HCT116 (cell line): ENCODE measurements around the gene DDR2.

Source experiments
- CEBPB ChIP-seq: IDR thresholded peaks from 2 replicates; pipeline ENCODE4 v1.6.1; 2012; ENCODE audit warnings: low read depth
- CTCF ChIP-seq, 3 experiments: fragments of 200-600 bp in 1 of 3; sonication (generic) in 1 of 3; IDR thresholded peaks in 2 of 3; conservative IDR thresholded peaks in 1 of 3; 2 replicates each; pipeline ENCODE4 v1.5.1; 2012 to 2017; ENCODE audit warnings: low read depth in 2 of 3, low read length in 2 of 3, antibody characterized with exemption in 1 of 3, borderline replicate concordance in 1 of 3, control low read depth in 1 of 3, mild to moderate bottlenecking in 1 of 3, mixed read lengths in 1 of 3, mixed run types in 1 of 3, moderate library complexity in 1 of 3; ENCODE audit not compliant: insufficient read depth in 1 of 3
- EZH2phosphoT487 ChIP-seq: fragments of 200-600 bp; IDR thresholded peaks from 2 replicates; pipeline ENCODE4 v1.6.1; 2018; ENCODE audit warnings: antibody characterized with exemption, borderline replicate concordance
- FOSL1 ChIP-seq: IDR thresholded peaks from 2 replicates; pipeline ENCODE4 v1.6.1; 2012; ENCODE audit warnings: low read depth
- JUND ChIP-seq: IDR thresholded peaks from 2 replicates; pipeline ENCODE4 v1.6.1; 2012
- POLR2A ChIP-seq: IDR thresholded peaks from 2 replicates; pipeline ENCODE4 v1.7.0; 2011; ENCODE audit warnings: borderline replicate concordance; ENCODE audit not compliant: insufficient read depth, insufficient read length; ENCODE audit errors: extremely low read depth
- REST ChIP-seq: IDR thresholded peaks from 2 replicates; pipeline ENCODE4 v1.6.1; 2012; ENCODE audit warnings: low read depth
- SP1 ChIP-seq: IDR thresholded peaks from 2 replicates; pipeline ENCODE4 v1.6.1; 2012; ENCODE audit warnings: low read depth
- YY1 ChIP-seq: IDR thresholded peaks from 2 replicates; pipeline ENCODE4 v1.6.1; 2011; ENCODE audit warnings: low read length, low read depth, moderate library complexity, mild to moderate bottlenecking; ENCODE audit not compliant: insufficient replicate concordance; ENCODE audit errors: extremely low read depth
- ZNF274 ChIP-seq: fragments of 200-500 bp; sonication (Bioruptor generic); IDR thresholded peaks from 2 replicates; pipeline ENCODE4 v1.6.1; 2014; ENCODE audit warnings: mild to moderate bottlenecking, low read depth, low read length, inconsistent platforms
- TF ChIP-seq, protein P1 (sequence below): IDR thresholded peaks from 2 replicates; pipeline ENCODE4 v1.6.1; 2012

DNA sequence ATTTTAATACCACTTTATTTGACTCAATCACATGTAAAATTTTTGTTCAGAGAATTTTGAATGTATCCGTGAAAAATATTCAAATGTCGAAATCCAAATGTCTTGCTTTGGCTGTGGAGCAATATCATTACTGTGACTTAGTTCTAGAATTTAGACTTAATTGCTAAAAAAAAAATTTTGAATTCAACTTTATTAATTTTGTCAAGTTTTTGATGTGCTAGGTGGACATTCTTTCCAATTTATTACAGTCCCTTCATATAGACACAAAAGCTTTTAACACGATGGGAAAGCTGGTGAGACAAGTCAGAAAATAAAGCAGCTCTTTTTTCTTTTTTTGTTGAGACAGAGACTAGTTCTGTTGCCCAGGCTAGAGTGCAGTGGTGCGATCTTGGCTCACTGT lies 62.6 kb downstream of the DDR2 start:
- TF ChIP-seq CTCF (IDR thresholded peaks at IDR 0.05 in 2 of 3, conservative IDR thresholded peaks at IDR 0.05 in 1 of 3; ENCODE audit: borderline replicate concordance in 1 of 3, insufficient read depth in 1 of 3, low read depth in 2 of 3, low read length in 2 of 3) (no peak), JUND (no peak), EZH2phosphoT487 (no peak), YY1 (no peak), CEBPB (no peak), POLR2A (no peak), REST (no peak), FOSL1 (no peak), ZNF274 (no peak), SP1 (no peak)
- TF ChIP-seq, protein P1, sequence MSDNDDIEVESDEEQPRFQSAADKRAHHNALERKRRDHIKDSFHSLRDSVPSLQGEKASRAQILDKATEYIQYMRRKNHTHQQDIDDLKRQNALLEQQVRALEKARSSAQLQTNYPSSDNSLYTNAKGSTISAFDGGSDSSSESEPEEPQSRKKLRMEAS, result no peak
